ENCODE results near the gene E2F1.

E2F1 gene

DNA sequence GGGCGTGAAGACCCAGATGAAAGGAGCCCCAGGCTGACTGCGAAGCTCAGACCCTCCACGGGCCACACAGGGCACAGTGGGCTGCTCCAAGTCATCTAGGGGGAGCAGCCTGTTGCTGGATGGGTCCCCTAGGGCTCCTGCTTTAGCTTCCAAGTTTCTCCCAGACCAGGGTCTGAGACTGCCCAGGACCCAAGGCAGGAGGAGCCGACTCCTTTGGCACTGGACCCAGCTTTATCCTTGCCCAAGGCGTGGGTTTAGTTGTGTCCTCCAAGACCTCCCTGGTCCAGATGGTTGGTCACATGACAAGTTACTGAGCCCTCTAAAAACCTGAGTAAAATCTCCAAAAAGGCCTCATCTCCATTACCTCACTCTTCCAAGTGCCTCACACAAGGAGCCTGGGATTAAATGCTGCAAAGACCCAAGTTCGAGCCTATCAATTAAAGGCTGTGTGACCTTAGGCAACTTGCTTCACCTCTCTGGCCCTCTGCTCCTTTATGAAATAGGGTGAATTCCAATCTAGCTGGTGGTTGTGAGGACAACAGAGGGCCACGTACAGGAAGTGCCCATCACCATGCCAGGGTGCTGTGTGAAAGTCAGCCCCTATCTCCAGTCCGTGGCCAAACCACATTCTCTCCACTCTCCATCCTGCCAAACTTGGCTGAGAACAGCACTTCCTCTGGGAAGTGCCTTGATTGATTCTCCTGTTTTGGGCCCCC lies 14.5 kb downstream of the E2F1 start:
- DNase-seq (ENCODE audit: low read depth): no peak

DNA sequence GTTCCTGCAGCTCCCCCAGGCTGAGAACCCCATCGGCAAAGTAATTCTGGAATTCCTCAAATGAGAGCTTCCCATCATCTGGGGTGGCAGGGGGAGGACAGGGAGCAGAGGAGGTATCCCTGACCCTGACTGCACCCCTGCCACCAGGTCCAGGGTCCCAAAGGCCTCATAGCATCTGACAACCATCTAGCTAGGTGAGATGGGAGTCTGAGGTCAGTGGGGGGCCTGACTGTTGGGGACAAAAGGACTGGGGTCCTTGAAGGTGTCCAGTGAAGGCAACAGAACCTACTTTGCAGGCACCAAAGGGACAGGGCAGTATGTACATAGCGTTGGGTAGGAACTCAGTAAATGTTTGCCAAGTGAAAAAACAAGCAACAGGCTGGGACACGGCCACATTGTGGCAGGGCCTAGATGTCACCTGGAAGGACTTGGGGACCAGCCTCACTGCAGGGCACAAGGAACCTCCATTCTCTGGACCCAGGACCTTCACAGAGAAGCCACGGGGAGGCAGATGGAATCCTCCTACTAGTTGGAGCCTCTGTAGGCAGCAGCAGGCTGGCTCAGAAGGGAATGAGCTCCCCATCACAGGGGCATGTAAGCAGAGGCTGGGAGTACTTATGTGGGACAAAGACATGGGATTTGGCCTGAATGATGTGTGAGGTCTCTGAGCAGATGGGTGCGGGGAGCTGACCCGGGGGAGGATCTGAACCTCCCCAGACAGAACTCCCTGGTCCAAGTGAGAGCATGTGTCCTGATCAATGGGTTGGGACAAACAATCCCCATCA lies 15.3 kb downstream of the E2F1 start:
- no peak for DNase-seq (ENCODE audit: low read depth)

DNA sequence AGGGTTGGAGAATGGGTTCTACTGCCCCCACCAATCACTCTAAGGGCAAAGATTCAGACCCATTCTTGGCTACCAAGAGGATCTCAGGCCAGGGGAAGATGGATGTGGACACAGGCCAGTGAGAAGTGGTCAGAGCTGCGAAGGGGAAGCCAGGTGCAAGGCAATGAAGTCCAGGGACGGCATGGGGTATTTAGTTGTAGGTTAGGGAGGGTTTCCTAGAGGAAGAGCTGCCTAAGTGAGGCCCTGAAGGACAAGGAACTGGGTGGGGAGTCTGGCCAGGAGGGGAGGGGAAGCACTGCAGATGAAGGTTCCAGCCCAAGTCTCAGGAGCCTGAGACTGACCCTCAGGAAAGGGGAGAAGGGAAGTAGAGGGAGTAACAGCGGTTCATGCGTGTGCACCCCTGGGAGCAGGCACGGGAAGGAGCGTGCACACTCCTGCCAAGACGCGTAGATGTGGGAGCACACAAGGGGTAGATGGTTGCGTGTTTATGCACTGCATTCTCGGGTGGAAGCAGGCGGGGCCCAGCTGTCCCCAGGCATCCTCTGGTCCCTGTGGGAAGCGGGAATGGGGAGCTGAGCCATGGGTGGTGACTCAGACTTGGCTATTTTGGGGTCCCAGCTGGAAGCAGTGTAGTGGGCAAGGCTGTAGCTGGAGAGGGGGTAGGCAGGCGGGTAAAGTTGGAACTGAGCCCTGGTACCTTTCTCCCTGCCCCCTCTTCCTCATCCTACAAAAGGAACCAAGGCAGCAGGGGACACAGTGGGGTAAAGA lies 16.1 kb downstream of the E2F1 start:
- DNase-seq (ENCODE audit: low read depth): no peak

DNA sequence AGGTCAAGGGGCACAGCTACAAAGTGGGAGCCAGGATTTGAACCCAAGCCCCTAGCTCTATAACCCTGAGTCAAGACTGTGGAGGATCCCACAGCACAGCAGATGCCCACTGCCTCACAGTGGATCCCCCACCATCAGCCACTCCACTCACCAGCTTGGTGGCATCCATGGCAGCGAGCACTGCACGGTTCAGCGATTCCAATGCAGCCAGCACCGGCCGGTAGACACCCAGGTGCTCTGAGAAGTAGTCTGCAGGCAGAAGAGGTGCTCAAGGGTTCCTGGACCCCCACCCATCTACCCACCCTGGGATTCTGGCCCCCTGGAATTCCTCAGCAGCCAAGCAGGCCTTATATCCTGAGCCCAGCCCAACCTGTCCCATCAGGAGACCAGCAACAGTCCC lies 17.0 kb downstream of the E2F1 start:
- DNase-seq (ENCODE audit: low read depth): no peak

DNA sequence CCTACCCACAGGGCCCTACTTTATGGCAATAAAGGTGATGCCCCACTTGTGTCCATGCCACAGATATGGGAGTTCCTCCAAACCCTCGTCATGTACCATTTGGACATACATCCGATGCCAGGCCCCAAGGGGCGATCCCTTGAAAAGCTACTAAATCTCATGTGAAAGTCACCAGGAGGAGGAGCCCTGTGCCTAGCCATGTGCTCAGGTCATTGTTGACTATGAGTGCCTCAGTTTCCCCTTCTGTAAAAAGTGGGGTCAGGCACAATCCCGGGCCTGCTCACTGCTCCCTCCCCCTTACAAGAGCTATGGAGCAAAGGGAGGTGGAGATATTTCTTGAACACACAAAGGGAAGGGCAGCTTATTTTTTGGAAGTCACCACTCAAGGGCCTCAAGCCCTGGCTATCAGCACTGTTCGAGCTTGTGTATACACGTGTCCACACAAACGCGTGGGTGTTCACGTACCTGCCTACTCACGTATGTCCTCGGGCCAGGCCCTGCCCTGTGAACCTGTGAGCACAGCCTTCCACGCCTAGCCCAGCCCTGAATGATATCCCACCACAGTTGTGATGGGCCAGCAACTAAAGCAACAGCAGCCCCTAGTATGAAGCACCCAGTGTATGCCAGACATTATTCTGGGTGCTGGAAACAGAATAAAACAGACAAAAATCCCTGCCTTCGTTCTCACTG lies 17.6 kb downstream of the E2F1 start:
- no peak for DNase-seq (ENCODE audit: low read depth)

DNA sequence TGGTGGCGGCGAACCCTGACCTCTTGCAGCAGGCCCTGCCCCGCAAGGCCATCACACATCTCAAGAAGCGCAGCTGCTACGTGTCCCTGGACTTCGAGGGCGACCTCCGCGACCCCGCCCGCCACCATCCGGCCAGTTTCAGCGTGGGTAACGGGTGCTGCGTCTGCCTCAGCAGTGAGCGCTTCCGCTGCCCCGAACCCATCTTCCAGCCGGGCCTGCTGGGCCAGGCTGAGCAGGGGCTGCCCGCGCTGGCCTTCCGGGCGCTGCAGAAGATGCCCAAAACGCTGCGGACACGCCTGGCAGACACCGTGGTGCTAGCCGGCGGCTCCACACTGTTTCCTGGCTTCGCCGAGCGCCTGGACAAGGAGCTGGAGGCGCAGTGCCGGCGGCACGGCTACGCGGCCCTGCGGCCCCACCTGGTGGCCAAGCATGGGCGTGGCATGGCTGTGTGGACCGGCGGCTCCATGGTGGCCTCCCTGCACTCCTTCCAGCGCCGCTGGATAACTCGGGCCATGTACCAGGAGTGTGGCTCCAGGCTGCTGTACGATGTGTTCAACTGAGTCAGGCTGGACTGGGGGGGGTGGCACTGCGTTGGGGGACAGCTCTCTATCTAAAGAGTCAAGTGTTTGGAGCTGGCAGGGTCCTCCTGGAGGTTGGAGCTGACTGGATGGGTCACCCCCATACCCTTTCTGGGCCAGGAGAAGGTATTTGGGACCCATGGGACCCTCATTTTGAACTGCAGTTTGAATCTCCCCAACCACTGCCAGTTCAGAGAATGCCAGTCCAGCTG lies 18.3 kb downstream of the E2F1 start:
- peak; percentile 90 for DNase-seq (ENCODE audit: low read depth)

DNA sequence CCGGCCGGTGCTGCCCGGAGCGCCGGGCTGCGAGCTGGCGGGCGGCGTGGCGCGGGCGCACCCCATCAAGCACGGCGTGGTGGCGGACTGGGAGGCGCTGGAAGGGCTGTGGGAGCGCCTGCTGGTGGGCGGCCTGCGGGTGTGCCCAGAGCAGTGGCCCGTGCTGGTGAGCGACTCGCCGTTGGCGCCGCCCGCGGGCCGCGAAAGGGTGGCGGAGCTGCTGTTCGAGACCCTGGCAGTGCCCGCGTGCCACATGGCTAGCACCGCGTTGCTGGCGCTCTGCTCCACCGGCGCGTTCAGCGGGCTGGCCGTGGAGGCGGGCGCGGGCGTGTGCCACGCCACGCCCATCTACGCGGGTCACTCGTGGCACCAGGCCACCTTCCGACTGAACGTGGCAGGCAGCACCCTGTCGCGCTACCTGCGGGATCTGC lies 18.9 kb downstream of the E2F1 start:
- no peak for DNase-seq (ENCODE audit: low read depth)

DNA sequence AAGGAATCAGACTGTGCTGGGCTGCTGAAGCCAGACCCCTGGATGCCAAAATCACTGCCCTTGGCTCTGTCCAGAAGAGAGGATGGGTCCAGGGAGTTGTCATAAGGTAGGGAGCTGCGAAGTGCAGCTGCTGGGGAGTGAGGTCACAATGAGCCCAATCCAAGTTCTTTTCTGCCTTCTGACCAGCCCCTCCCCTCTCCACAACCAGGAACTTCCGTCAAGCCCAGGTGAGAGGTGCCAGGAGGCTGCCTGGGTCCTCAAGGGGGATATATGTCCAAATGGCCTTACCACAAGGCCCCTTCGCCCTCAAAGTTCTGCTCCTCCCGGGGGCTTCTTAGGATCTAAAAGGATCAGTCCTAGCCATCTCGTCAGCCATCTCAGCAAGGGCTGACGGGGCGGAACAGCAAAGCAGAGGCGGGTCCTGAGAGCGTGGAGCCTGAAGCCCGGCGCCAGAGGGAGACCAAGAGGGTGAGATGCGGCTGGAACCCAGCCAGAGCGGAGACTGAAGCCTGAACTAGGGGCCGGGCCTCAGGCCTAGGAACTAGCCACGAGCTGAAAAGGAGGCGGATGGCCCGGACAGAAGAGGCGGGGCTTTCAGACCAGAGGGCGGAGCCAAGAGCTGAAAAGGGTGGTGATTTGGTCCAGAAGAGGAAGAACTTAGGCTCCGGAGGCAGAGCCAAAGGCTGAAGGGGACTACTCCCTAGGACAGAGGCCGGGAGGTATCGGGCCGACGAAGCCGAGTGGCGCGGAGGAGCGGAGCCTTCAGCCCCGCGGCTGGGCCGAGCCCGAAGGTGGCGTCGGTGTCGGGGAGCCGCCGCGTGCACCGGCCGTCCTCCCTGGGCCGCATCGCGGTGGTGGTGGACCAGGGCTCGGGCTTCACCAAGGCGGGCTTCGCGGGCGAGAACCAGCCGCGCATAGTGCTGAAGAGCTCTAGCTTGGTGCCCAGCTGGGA lies 19.6 kb downstream of the E2F1 start, which contains the start of gene ACTL10:
Gene ACTL10 (plus strand): TSS at position 651 of the 952 bp plus-strand sequence. CDS start 555 bp downstream, outside the sequence.
- peak; percentile 100 for DNase-seq (ENCODE audit: low read depth)

DNA sequence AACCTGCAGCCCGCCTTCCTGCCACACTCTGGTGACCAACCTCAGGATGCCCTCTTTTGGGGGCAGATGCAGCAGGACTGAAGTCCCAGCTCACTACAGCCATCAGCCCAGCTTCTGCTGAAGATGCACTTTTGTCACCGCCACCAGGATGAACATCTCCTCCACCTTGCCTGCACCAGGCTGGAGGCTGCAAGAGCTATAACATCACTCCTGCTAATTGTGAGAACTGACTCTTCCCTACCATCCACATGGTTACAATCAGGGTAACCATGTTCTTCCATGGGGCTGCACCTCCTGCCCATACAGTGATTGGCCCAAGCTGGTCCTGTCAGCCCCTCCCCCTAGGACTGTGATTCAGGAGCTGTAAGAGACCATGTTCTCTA lies 21.4 kb downstream of the E2F1 start:
- DNase-seq (ENCODE audit: low read depth): peak; percentile 34

DNA sequence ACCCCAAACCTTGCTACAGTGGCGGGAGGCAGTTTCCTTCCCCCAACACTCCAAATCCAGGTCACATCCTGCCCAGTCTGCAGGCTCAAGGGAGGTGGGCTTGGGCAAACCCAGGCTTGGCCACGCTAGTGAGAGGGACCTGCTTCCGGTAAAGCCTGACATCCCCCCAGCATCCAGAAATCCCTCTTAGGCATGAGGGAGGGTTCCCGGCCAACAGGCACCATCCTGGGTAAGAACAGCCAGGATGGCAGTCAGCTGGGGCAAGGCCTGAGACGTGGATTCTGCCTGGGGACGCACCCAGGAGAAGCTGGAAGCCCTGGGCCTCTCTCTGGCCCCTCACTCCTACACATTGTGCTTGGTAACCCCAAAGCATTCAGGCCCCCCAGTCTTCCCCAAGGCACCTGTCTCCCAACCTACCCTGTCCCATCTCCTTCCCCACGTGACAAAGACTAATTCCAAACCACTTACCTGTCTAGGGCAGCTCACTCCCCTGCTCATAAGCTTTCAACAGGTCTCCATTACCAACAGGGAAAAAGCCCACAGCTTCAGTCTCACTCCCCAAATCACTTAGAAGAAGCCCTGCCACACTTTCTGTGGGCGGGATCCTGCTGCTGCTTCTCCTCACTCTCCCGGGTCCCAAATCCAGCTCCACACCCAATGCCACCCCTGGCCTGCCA lies 22.0 kb downstream of the E2F1 start:
- no peak for DNase-seq (ENCODE audit: low read depth)

DNA sequence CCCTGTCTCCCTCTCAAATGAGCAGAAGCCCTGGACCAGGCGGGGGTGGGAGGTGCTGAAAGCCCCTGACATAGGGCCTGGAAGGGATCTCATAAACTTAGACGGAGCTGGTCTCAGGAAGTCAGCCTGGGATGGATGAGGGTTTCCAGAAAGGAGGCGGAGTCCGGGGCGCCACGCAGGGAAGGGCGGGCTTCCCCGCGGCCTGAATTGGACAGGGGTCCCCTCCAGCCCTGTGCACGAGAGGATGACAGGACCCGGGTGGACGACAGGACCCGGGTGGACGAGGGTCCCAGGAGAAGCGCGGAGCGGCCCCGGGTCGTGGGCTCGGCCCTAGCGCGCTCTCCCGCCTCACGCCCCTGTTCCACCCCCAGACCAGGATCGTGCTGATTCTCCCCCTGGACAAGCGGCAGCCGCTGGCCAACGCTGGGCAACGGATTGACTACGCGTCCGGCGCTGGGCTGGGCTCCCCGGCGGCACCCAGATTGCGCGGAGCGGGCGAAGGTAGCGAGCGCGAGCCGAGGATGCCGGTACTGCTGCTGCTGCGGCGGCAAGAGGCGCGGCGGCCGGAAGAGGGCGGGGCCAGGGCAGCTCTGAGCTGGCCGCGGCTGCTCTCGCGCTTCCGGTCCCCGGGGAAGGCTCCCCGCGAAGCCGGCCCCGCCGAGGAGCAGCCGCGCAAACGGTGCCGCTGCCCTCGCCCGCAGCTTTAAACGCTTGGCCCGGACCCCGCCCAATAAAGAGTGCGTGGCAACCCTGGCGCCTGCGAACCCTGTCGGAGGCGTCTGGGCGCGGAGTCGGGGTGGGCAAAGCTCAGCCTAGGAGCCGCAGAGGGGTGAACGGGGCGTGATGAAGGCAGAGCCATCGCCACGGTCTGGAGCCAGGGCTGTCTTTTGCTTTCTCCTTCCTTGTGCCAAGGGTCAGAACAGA lies 22.8 kb downstream of the E2F1 start:
- DNase-seq (ENCODE audit: low read depth): peak; percentile 87

DNA sequence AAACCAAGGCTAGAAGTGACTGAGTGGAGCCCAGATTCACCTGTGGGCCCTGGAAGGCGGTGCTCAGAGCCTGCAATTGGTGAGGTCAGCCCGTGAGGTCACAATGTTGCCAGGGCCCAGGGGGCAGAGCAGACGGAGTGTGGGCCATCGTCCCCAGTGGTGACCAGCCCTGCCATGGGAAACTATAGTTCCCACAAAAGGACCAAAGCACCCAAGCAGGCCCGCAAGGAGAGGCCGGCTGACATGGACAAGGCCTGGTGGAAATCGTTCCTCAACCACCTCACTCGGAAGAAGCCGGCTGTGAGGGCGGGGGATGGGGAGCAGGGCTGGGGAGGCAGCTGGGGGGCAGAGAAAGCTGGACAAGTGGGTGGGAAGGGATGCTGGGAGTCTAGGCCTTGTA lies 24.0 kb downstream of the E2F1 start, which contains the start of gene C20orf144:
Gene C20orf144 (plus strand): TSS at position 156 of the 400 bp plus-strand sequence. CDS start 19 bp downstream, at position 175.
- DNase-seq (ENCODE audit: low read depth): no peak

DNA sequence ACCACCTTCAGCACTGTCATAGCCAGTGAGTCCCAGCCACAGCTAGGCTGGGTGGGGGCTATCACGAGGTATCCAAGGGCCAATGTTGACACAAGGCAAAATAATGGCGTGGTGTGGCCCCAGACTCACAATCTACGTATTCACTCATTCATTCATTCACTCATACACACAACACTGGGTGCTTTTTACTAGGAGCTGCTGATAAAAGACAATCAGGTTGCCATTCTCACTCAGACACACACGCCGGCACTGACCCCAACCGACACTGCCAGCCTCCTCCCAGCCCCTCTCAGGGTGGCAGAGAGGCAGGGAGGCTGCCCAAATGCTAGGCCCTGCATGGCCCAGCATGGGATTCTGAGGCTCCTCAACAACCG lies 25.5 kb downstream of the E2F1 start:
- no peak for DNase-seq (ENCODE audit: low read depth)

DNA sequence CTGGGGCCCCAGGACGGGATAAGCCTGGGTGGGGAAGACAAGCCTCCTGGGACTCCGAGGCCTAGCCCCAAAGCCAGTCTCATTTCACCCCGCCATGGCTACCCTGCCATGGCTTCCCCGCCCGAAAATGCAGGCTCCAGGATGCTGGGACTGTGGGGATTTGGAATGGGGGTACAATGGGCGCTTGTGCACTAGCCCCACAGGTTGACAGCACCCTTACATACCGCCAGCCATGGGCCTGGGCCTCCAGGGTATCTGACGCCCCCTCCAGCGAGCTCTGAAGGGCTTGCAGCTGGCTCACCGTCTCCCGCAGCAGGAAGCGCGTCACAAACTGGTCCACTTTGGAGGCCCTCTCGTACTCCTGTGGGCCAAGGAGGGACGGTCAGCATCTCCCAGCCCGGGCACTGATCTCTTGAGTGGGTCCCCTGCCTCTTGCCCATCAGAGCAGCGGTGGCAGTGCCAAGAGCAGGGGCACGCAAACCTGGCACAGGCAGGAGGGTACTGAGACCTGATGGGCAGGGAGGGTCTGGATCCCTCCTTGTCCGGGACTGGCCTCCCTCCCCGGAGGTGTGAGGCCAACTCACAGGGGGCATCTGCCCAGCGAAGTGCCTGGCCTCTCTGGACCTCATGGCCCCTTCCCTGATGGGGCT lies 26.0 kb downstream of the E2F1 start:
- no peak for DNase-seq (ENCODE audit: low read depth)

DNA sequence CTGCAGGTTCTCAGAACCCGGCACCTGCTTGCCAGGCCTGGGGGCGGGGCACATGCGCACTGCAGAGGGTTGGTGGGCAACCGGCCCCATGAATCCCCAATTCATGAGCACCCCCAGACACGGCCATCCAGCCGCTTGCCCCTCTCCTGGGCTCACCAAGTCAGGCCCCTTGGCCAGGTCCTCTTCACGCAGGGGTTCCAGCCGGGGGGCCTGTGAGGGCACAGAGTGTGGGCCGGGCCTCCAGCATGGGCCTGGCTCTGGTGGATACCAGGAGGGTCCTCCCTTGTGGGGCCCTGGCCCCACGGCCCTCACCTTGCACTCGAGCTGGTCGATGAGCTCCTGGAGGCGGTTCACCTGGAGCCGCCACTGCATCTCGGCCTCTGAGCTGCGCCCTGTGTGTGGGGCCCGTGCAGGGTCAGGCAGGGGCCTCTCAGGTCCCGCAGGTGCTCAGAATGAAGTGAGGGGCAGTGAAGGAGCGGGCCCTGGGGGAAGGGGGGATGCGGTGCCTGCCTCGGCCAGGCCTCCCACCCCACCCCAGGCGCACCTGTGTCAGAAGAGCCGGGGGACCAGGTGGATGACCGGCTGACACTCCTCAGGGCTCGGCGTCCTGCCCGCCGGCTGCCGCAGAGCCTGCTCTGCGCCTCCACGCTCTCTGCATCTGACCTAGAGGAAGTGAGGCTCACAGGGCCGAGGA lies 26.7 kb downstream of the E2F1 start:
- DNase-seq (ENCODE audit: low read depth): no peak

DNA sequence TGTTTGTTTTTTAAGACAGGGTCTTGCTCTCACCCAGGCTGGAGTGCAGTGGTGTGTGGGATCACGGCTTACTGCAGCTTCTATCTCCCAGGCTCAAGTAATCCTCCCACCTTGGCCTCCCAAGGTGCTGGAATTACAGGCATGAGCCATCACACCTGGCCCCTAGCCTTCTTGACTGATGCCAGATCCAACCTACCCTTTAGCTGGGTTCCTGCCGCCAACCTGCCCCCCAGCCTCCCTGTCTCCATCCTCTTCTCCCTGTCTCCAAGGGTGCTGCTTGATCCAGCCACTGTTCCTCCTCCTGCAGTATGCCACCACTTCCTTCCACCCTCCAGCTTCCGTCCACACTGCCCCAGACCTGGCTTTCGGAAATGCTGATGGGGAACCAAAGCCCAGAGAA lies 27.3 kb downstream of the E2F1 start:
- DNase-seq (ENCODE audit: low read depth): no peak

DNA sequence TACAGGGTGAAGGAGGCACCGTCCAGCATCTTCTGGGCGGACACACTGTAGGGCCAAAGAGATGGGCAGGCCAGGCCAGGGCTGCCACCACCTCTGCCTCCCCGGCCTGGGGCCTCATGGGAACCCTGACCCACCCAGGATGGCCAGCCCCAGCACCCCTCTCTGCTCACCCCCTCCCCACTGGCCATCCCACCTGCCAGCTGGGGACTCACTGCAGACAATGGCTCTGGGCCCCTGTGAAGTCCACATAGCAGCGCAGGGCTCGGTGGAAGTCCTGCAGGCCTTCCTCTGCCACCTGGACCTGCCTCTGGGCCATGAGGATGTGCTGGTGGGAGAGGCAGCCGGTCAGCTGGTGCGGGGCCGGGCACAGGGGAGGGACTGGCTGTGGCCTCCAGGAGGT lies 27.7 kb downstream of the E2F1 start:
- DNase-seq (ENCODE audit: low read depth): no peak

Data from ELR (cell line).